ENCODE results near the gene CCDC171.
"Not testable (repeated sequence)": the region's sequence is repeated elsewhere in the genome, so short reads cannot be mapped to it uniquely, and the experiment has no call there.

CCDC171 gene

GRCh38 chr9:15549611-15550010 is 3.2 kb upstream of the CCDC171 start:
- intact Hi-C loops (cut with DNase I), result loop anchor here (5.0 kb wide), 1 partner anchor 58 kb away; no protein-coding TSS in a partner anchor
- no peak for DNase-seq

GRCh38 chr9:15553528-15553898 is 670 bp downstream of the CCDC171 start:
- intact Hi-C loops (cut with DNase I), result loop anchor here (2.0 to 5.0 kb wide), 2 partner anchors 54 to 131 kb away; partner anchors contain the start of gene SNAPC3
- DNase-seq, result no peak

DNA sequence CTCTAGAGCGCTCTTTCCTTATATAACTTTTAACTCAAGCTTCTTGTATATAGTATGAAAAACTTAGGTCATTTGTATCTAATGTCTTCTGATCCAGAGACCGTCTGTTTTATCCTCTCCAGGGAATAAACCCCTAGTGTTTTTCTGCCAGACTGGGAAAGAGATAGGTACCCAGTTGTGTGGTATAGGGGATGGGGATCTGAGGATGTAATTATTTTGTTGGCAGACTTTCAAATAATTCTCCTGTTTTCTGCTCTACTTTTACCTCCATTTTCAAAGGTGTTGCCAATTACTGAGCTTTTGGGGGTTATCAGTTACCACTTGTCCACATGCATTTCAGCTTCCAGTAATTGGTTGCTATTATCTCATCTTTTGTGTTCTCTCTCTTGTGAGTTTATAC is 17.9 kb downstream of the CCDC171 start:
- DNase-seq, result no peak
- intact Hi-C loops (cut with DNase I), result no loop called here

DNA sequence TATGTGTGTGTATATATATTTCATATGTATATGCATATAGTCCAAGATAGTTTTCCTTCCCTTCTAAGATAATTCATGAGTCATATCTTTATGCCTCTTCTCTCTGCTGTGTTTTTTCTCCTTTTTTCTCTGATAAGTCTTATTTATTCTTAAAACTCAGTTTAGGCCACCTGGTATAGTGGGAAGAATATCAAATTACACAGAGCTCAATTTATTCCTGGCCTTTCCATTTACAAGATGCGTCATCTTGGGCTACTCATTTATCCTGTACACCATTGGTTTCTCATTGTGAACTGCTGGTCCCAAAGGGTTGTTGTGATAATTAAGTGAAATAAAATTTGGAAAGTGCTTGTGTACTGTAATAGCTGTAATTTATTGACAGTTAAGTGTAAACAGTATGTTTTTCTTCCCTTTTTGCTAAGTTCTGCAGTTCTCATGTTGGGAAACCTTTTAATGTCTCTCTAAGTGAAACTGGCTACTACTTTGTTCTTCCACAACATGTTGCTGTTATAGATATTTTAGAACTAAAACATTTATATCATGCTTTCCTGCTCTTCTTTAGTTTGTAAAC is 19.4 kb downstream of the CCDC171 start:
- no peak for DNase-seq
- intact Hi-C loops (cut with DNase I), result no loop called here

GRCh38 chr9:15576350-15577050 is 23.7 kb downstream of the CCDC171 start:
- intact Hi-C loops (cut with DNase I), result no loop called here
- DNase-seq, result no peak

DNA sequence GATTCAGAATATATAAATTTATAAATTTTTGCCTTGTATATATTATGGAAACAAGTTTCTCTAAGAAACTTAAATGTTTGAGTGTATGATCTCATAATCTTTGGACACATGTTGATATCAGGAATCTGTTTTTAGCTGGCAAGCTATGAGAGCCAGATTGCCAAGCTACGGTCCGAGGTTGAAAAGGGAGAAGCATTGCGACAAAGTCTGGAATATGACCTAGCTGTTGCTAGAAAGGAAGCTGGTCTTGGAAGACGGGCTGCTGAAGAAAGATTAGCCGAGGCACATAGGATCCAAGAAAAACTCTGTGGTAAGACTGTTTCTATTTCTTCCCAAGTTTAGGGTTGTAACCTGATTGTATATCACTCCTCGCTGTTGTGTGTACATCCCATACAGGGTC is 25.9 kb downstream of the CCDC171 start:
- DNase-seq, result no peak
- intact Hi-C loops (cut with DNase I), result no loop called here

DNA sequence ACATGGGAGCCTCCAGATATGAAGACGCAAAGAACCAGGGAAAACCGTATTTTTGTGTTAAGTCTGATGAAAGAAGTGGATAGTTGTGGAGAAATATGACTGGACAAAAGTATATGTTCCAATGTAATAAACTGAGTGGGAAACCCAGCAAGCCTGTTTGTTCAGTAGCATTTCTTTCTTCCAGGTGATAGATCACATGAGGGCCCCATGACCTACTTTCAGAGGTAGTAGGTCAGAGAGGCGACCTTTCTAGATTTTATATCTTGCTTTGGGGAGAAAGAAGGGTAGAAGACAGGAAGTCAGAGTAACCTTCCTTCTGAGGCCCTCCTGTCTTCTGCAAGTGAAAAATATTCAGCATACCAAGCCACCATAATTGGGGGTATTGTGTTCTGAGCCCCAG is 31.5 kb downstream of the CCDC171 start:
- intact Hi-C loops (cut with DNase I), result no loop called here

DNA sequence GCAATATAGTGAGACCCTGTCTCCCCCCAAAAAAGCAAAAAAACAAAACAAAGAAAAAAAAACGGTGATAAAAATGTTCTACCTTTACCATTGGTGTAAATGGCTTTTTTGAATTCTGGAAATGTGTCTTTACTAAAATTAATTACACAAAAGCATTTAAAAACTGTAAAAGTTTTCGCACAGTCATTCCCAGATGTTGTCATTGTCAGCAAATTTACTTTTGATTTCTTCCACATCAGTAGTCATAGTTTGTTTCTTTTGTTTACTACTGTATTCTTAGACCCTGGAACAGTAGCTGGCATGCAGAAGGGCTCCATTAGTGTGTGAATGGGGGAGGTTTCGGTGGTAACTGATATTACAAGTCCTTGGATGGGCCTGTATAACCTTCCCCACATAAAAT is 39.5 kb downstream of the CCDC171 start:
- no peak for DNase-seq
- intact Hi-C loops (cut with DNase I), result no loop called here

More for the DNA sequence above, 31.5 kb downstream of the CCDC171 start:
- DNase-seq, result no peak

DNA sequence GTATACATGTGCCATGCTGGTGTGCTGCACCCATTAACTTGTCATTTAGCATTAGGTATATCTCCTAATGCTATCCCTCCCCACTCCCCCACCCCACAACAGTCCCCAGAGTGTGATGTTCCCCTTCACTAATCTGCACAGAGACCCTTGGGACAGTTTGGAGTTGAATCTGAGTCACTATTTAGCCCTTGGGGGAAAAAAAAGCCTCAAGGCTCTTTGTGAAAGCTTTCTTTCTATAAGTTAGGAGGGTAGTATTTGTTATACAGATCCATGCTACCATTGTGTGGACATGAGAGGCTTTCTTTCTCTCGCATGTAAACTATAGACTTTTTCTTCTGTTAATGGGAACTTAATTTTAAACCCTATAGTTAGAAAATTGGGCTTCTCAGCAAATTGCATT is 40.1 kb downstream of the CCDC171 start:
- DNase-seq; intact Hi-C loops (cut with DNase I): not testable (repeated sequence)

- DNase-seq, result peak in 3 of 10 donors; percentile 33 to 72 (median 67)
- intact Hi-C loops (cut with DNase I), result loop anchor here (10.0 kb wide), 1 partner anchor 126 kb away; no protein-coding TSS in a partner anchor
Observed at GRCh38 chr9:15600666-15601330, 48.0 kb downstream of the CCDC171 start.

DNA sequence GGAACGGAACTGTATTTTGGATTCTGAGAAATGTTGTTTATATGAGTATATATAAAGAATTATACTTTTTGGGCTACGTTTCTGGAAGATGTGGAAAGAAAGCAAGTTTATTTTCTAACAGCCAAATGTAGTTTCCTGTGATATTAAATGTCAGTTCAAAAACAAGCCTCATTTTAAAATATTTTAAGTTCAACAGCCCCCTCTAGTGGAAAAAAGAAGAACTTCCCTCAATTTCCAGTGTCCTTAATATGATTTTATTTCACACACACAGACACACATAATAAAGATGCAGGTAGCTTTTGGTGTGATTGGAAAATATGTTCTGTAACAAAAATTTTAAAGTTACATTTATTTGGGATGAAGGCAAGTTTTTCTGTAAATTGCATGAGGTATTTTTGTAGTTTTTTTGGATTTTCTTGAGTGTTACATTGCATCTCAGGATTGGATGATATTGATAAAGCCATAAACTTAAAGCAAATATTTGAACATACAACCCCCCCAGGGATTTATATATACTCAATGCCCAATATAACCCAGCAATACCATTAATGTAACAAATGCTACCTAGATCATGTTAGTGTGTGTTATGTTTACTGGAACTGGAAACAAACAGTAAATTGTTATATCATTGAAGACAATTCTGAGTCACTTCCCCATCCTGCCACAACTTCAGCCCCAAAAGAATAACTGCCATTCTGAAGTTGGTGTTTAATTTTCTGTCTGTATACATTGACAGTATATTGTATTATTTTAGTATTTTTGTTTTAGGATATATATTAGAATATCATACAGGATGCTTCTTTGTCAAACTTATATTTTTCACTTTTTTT is 54.0 kb downstream of the CCDC171 start:
- no peak for DNase-seq
- intact Hi-C loops (cut with DNase I), result loop anchor here (1.0 to 10.0 kb wide), 4 partner anchors 55 to 396 kb away; partner anchors contain the start of gene CCDC171

DNA sequence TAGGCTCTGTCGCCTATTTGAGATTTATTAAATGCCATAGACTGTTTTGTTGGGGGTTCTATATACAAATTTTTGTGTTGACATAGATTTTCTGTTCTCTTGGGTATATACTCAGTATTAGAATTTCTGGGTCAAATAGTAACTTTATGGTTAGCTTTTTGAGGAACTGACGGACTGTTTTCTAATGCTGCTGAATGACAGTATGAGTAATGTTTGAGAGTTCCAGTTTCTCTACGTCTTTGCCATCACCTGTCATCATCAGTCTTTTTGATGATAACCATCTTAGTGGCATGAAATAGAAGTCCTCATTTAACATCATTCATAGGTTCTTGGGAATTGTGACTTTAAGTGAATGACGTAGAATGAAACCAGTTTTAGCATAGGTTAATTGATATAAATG is 60.1 kb downstream of the CCDC171 start:
- DNase-seq, result no peak
- intact Hi-C loops (cut with DNase I), result no loop called here

DNA sequence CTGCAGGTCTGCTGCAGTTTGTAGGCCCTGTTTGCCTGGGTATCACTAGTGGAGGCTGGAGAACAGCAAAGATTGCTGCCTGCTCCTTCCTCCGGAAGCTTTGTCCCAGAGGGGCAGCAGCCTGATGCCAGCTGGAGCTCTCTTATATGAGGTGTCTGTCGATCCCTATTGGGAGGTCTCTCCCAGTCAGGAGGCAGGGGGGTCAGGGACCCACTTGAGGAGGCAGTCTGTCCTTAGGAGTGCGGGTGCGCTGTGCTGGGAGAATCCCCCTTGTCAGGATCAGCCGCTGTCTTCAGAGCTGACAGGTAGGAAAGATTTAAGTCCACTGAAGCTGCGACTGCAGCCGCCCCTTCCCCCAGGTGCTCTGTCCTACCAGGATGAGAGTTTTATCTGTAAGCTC is 64.9 kb downstream of the CCDC171 start:
- peak in 2 of 10 donors; percentile 45 to 59 for DNase-seq
- intact Hi-C loops (cut with DNase I), result no loop called here

- intact Hi-C loops (cut with DNase I), result no loop called here
- DNase-seq, result peak in 1 of 10 donors; percentile 20
Observed at GRCh38 chr9:15618540-15619331, 65.9 kb downstream of the CCDC171 start.

- intact Hi-C loops (cut with DNase I), result no loop called here
- no peak for DNase-seq
Observed at GRCh38 chr9:15622318-15622971, 69.6 kb downstream of the CCDC171 start.

- DNase-seq, result no peak
- intact Hi-C loops (cut with DNase I), result no loop called here
Observed at GRCh38 chr9:15635752-15636151, 82.9 kb downstream of the CCDC171 start.

- DNase-seq, result no peak
- intact Hi-C loops (cut with DNase I), result no loop called here
Observed at GRCh38 chr9:15640121-15640520, 87.3 kb downstream of the CCDC171 start.

DNA sequence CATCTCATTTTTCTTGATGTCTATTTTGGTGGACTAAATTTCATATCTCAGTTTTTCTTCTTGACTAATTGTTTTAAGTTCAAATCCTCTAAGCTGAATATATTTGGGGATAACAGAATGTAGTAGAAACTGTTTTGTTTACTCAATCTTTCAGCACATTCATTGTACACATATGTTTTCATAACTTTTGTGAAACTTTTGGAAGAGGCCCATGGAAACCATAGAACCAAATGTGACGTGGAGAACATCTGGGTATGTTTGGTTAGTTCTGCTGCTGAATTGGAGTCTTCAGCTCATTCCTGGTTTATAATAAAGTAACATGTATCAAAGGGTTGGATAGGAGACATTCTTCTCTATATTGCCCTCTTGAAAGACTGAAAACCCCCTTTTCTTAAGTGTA is 88.4 kb downstream of the CCDC171 start:
- no peak for DNase-seq
- intact Hi-C loops (cut with DNase I), result no loop called here

GRCh38 chr9:15642369-15642962 is 89.6 kb downstream of the CCDC171 start:
- intact Hi-C loops (cut with DNase I), result no loop called here
- no peak for DNase-seq

Measured in posterior cingulate gyrus (tissue), 11 donors.